Measurements from ENCODE around the gene TAF6. TPM values are rescaled to one million over a fixed set of nuclear protein-coding genes. Genes with fewer than 3 reads are reported as not detected.

TAF6 gene
- total and polyA plus RNA-seq, 9 of the 15 experiments (the other 6 are each of a cell fraction or from before 2014, with no cell fraction given), result 0.78 to 78.7 (median 21.3) TPM

DNA sequence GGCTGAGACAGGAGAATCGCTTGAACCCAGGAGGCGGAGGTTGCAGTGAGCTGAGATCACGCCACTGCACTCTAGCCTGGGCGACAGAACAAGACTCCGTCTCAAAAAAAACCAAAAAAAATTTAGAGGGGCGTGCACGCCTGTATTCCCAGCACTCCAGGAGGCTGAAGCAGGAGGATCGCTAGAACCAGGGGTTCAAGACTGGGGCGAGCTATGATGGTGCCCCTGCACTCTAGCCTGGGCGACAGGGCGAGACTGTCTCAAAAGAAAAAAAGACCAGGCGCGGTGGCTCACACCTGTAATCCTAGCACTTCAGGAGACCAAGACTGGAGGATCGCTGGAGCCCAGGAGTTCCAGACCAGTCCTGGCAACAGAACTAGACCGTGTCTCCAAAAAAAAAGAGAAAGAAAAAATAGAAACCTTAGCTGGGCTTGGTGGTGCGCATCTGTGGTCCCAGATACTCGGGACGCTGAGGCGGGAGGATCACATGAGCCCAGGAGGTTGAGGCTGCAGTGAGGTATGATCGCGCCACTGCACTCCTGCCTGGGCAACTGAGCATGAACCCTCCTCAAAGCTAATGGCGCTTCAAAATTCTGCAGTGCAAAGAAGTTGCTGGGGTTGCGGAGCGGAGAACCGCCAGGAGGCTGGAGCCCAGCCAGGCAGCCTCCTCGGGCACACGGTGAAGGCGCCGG lies 7.2 kb upstream of the TAF6 start (continued):
- TF ChIP-seq, protein P1, sequence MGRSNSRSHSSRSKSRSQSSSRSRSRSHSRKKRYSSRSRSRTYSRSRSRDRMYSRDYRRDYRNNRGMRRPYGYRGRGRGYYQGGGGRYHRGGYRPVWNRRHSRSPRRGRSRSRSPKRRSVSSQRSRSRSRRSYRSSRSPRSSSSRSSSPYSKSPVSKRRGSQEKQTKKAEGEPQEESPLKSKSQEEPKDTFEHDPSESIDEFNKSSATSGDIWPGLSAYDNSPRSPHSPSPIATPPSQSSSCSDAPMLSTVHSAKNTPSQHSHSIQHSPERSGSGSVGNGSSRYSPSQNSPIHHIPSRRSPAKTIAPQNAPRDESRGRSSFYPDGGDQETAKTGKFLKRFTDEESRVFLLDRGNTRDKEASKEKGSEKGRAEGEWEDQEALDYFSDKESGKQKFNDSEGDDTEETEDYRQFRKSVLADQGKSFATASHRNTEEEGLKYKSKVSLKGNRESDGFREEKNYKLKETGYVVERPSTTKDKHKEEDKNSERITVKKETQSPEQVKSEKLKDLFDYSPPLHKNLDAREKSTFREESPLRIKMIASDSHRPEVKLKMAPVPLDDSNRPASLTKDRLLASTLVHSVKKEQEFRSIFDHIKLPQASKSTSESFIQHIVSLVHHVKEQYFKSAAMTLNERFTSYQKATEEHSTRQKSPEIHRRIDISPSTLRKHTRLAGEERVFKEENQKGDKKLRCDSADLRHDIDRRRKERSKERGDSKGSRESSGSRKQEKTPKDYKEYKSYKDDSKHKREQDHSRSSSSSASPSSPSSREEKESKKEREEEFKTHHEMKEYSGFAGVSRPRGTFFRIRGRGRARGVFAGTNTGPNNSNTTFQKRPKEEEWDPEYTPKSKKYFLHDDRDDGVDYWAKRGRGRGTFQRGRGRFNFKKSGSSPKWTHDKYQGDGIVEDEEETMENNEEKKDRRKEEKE (IDR thresholded peaks at IDR 0.05; ENCODE audit: borderline replicate concordance in 1 of 2, control insufficient read depth in 1 of 2, low read depth in 2 of 2, low read length in 1 of 2), result no peak
- no peak for TF ChIP-seq ZNF57 (CRISPR knock-in tag; IDR thresholded peaks at IDR 0.05)
- TF ChIP-seq, protein P2, sequence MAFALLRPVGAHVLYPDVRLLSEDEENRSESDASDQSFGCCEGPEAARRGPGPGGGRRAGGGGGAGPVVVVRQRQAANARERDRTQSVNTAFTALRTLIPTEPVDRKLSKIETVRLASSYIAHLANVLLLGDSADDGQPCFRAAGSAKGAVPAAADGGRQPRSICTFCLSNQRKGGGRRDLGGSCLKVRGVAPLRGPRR (CRISPR knock-in tag; IDR thresholded peaks at IDR 0.05), result no peak
- peak; percentile 75; the same call in 1 of the 2 replicates for TF ChIP-seq ERF (CRISPR knock-in tag; IDR thresholded peaks at IDR 0.05)
- TF ChIP-seq GATAD2B (IDR thresholded peaks at IDR 0.05; ENCODE audit: borderline replicate concordance), result no peak
- TF ChIP-seq, protein P3, sequence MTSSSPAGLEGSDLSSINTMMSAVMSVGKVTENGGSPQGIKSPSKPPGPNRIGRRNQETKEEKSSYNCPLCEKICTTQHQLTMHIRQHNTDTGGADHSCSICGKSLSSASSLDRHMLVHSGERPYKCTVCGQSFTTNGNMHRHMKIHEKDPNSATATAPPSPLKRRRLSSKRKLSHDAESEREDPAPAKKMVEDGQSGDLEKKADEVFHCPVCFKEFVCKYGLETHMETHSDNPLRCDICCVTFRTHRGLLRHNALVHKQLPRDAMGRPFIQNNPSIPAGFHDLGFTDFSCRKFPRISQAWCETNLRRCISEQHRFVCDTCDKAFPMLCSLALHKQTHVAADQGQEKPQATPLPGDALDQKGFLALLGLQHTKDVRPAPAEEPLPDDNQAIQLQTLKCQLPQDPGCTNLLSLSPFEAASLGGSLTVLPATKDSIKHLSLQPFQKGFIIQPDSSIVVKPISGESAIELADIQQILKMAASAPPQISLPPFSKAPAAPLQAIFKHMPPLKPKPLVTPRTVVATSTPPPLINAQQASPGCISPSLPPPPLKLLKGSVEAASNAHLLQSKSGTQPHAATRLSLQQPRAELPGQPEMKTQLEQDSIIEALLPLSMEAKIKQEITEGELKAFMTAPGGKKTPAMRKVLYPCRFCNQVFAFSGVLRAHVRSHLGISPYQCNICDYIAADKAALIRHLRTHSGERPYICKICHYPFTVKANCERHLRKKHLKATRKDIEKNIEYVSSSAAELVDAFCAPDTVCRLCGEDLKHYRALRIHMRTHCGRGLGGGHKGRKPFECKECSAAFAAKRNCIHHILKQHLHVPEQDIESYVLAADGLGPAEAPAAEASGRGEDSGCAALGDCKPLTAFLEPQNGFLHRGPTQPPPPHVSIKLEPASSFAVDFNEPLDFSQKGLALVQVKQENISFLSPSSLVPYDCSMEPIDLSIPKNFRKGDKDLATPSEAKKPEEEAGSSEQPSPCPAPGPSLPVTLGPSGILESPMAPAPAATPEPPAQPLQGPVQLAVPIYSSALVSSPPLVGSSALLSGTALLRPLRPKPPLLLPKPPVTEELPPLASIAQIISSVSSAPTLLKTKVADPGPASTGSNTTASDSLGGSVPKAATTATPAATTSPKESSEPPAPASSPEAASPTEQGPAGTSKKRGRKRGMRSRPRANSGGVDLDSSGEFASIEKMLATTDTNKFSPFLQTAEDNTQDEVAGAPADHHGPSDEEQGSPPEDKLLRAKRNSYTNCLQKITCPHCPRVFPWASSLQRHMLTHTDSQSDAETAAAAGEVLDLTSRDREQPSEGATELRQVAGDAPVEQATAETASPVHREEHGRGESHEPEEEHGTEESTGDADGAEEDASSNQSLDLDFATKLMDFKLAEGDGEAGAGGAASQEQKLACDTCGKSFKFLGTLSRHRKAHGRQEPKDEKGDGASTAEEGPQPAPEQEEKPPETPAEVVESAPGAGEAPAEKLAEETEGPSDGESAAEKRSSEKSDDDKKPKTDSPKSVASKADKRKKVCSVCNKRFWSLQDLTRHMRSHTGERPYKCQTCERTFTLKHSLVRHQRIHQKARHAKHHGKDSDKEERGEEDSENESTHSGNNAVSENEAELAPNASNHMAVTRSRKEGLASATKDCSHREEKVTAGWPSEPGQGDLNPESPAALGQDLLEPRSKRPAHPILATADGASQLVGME (CRISPR knock-in tag; IDR thresholded peaks at IDR 0.05), result no peak
- no peak for TF ChIP-seq DACH1 (IDR thresholded peaks at IDR 0.05; ENCODE audit: partially characterized antibody)
- TF ChIP-seq ELF4 (CRISPR knock-in tag; IDR thresholded peaks at IDR 0.05), result no peak
- TF ChIP-seq PHF8 (IDR thresholded peaks at IDR 0.05; ENCODE audit: borderline replicate concordance, low read length), result no peak
- TF ChIP-seq, protein P4, sequence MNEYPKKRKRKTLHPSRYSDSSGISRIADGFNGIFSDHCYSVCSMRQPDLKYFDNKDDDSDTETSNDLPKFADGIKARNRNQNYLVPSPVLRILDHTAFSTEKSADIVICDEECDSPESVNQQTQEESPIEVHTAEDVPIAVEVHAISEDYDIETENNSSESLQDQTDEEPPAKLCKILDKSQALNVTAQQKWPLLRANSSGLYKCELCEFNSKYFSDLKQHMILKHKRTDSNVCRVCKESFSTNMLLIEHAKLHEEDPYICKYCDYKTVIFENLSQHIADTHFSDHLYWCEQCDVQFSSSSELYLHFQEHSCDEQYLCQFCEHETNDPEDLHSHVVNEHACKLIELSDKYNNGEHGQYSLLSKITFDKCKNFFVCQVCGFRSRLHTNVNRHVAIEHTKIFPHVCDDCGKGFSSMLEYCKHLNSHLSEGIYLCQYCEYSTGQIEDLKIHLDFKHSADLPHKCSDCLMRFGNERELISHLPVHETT (CRISPR knock-in tag; conservative IDR thresholded peaks at IDR 0.05 in 1 of 2, IDR thresholded peaks at IDR 0.05 in 1 of 2), result no peak; a peak in 1 of 4 replicates
- TF ChIP-seq CXXC5 (CRISPR knock-in tag; IDR thresholded peaks at IDR 0.05), result no peak
- TF ChIP-seq HDAC8 (tag; IDR thresholded peaks at IDR 0.05), result no peak
- TF ChIP-seq, protein P5, sequence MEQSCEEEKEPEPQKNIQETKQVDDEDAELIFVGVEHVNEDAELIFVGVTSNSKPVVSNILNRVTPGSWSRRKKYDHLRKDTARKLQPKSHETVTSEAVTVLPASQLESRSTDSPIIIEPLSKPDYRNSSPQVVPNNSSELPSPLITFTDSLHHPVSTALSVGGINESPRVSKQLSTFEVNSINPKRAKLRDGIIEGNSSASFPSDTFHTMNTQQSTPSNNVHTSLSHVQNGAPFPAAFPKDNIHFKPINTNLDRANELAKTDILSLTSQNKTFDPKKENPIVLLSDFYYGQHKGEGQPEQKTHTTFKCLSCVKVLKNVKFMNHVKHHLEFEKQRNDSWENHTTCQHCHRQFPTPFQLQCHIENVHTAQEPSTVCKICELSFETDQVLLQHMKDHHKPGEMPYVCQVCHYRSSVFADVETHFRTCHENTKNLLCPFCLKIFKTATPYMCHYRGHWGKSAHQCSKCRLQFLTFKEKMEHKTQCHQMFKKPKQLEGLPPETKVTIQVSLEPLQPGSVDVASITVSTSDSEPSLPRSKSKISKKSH (CRISPR knock-in tag; IDR thresholded peaks at IDR 0.05), result no peak
- TF ChIP-seq EWSR1 (IDR thresholded peaks at IDR 0.05; ENCODE audit: borderline replicate concordance, low read depth, partially characterized antibody), result no peak

Data from K562 (cell line).